Ishikawa (cell line): ENCODE results near the gene NEBL.

Experiments used
- CEBPB ChIP-seq: IDR thresholded peaks from 2 replicates; pipeline ENCODE4 v1.6.1; 2012
- CREB1 ChIP-seq: IDR thresholded peaks from 2 replicates; pipeline ENCODE4 v1.6.1; 2012; ENCODE audit warnings: low read depth
- EGR1 ChIP-seq: IDR thresholded peaks from 2 replicates; pipeline ENCODE4 v1.6.1; 2012
- EP300 ChIP-seq: IDR thresholded peaks from 2 replicates; pipeline ENCODE4 v1.6.1; 2012; ENCODE audit warnings: borderline replicate concordance
- FOXM1 ChIP-seq: IDR thresholded peaks from 2 replicates; pipeline ENCODE4 v1.6.1; 2012; ENCODE audit warnings: low read depth, borderline replicate concordance
- MAX ChIP-seq: IDR thresholded peaks from 2 replicates; pipeline ENCODE4 v1.6.1; 2012
- NFIC ChIP-seq: IDR thresholded peaks from 2 replicates; pipeline ENCODE4 v1.6.1; 2012
- RAD21 ChIP-seq: IDR thresholded peaks from 2 replicates; pipeline ENCODE4 v1.6.1; 2012; ENCODE audit warnings: low read depth
- REST ChIP-seq: IDR thresholded peaks from 2 replicates; pipeline ENCODE4 v1.6.1; 2012; ENCODE audit warnings: low read depth, mild to moderate bottlenecking
- TAF1 ChIP-seq: IDR thresholded peaks from 2 replicates; pipeline ENCODE4 v1.6.1; 2012; ENCODE audit warnings: low read depth, mild to moderate bottlenecking
- TCF12 ChIP-seq: IDR thresholded peaks from 2 replicates; pipeline ENCODE4 v1.6.1; 2012; ENCODE audit warnings: low read depth
- TEAD4 ChIP-seq: IDR thresholded peaks from 2 replicates; pipeline ENCODE4 v1.6.1; 2012
- USF1 ChIP-seq: IDR thresholded peaks from 2 replicates; pipeline ENCODE4 v1.6.1; 2012
- YY1 ChIP-seq: IDR thresholded peaks from 2 replicates; pipeline ENCODE4 v1.6.1; 2012; ENCODE audit warnings: low read depth
- ZBTB7A ChIP-seq: IDR thresholded peaks from 2 replicates; pipeline ENCODE4 v1.6.1; 2012; ENCODE audit warnings: low read depth

Gene NEBL

GRCh38 chr10:20936396-20936795, 39.3 kb upstream of the NEBL start:
- TF ChIP-seq TEAD4: no peak
- TF ChIP-seq NFIC: no peak
- TF ChIP-seq REST: no peak
- no peak for TF ChIP-seq MAX
- no peak for TF ChIP-seq EGR1
- TF ChIP-seq CREB1: no peak
- TF ChIP-seq CEBPB: no peak
- TF ChIP-seq USF1: no peak
- TF ChIP-seq FOXM1: no peak
- TF ChIP-seq RAD21: no peak
- TF ChIP-seq ZBTB7A: no peak
- no peak for TF ChIP-seq YY1
- TF ChIP-seq TAF1: no peak

- TF ChIP-seq TEAD4: no peak
These were observed 38.8 kb upstream of the NEBL start for GRCh38 chr10:20935931-20936330.

- TF ChIP-seq REST (no peak), RAD21 (no peak), TCF12 (no peak), NFIC (no peak), TEAD4 (no peak), MAX (no peak), YY1 (no peak), CREB1 (no peak), TAF1 (no peak), EP300 (no peak), ZBTB7A (no peak), CEBPB (no peak), EGR1 (no peak), USF1 (no peak), FOXM1 (no peak)
These were observed 38.2 kb upstream of the NEBL start for GRCh38 chr10:20935301-20935700.

- no peak for TF ChIP-seq NFIC
- TF ChIP-seq YY1: no peak
- no peak for TF ChIP-seq CEBPB
- TF ChIP-seq ZBTB7A: no peak
- no peak for TF ChIP-seq TEAD4
- TF ChIP-seq USF1: no peak
- no peak for TF ChIP-seq FOXM1
- TF ChIP-seq CREB1: no peak
- TF ChIP-seq TCF12: no peak
- TF ChIP-seq MAX: no peak
- no peak for TF ChIP-seq RAD21
- no peak for TF ChIP-seq REST
- TF ChIP-seq EGR1: no peak
- TF ChIP-seq EP300: no peak
- TF ChIP-seq TAF1: no peak
These were observed 36.6 kb upstream of the NEBL start for GRCh38 chr10:20933705-20934104.
